ENCODE results near the gene SESN2.
"Not testable (repeated sequence)": the region's sequence is repeated elsewhere in the genome, so short reads cannot be mapped to it uniquely, and the experiment has no call there.

SESN2 gene

DNA sequence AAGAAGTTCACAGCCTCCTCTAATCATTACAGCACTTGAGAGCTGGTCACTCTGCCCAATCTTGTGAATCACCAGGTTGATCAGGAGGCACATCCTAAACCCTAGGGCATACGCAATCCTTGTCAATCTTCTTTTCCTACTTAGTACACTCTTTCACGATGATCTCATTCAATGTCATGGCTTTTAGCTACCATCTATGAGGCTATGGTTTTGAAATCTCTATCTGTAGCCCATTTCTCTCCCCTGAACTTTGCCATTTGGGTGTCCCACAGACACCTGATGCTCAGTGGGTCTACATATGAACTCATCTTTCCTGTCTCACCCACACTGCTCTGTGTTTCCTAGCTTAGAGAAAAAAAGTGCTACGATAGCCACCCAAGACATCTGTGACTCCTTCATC, 67.7 kb downstream of the SESN2 start:
- DNase-seq (ENCODE audit: low read depth, low spot score) = no peak

DNA sequence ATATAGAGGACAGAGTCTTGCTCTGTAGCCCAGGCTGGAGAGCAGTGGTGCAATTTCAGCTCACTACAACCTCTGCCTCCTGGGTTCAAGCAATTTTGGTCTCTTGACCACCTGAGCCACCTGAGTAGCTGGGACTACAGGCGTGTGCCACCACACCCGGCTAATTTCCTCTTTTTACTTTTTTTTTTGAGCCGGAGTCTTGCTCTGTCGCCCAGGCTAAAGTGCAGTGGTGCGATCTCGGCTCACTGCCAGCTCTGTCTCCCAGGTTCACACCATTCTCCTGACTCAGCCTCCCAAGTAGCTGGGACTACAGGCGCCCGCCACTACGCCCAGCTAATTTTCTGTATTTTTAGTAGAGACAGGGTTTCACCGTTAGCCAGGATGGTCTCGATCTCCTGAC, 68.1 kb downstream of the SESN2 start:
- DNase-seq (ENCODE audit: low read depth, low spot score) = not testable (repeated sequence)

DNA sequence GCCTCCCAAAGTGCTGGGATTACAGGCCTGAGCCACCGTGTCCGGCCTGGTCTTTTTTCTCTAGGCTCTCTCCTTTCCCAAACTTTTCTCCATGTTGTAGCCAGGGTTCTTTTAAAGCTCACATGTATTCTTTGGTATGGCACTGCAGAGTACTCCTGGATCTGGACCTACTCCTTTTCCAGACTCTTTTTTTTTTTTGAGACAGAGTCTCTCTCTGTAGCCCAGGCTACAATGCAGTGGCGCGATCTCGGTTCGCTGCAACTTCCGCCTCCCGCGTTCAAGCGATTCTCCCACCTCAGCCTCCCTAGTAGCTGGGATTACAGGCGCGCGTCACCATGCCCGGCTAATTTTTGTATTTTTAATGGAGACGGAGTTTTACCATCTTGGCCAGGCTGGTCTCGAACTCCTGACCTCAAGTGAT, 68.9 kb downstream of the SESN2 start:
- no peak for DNase-seq (ENCODE audit: low read depth, low spot score)

DNA sequence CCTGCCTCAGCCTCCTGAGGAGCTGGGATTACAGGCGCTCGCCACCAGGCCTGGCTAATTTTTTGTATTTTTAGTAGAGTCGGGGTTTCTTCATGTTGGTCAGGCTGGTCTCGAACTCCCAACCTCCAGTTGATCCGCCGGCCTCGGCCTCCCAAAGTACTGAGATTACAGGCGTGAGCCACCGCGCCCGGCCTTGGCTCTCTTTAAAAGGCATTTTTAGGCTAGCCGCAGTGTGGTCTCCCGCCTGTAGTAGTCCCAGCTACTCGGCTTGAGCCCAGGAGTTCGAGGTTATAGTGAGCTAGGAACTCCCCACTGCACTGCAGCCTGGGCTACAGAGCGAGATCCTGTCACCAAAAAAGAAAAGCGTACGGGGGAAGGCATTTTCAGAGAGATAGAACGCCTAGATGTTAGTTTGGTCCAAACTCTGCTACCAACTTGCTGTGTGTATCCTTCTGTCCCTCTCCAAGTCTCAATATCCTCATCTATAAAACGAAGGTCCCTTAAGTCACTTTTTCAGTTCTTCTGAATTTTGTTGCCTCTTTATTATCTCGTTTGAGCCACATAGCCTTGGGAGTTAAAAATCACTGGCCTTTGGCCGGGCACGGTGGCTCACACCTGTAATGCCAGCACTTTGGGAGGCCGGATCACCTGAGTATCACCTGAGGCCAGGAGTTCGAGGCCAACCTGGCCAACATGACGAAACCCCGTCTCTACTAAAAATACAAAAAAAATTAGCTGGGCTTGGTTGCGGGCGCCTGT, 70.3 kb downstream of the SESN2 start:
- DNase-seq (ENCODE audit: low read depth, low spot score) = no peak

Data from brain pericyte (primary cell).